Tibial nerve (tissue), 4 donors: Measurements from ENCODE around the gene RPS6KA2.

ENCODE experiments used
- CTCF ChIP-seq, 5 experiments: fragments of 200-600 bp in 3 of 5; fragments of 450-650 bp in 2 of 5; sonication (generic) in 3 of 5; IDR thresholded peaks; one replicate each; pipeline ENCODE4 v1.5.1; 2016 to 2019; ENCODE audit warnings: antibody characterized with exemption in 5 of 5, mild to moderate bottlenecking in 3 of 5, moderate library complexity in 2 of 5
- EP300 ChIP-seq, 2 donors: sonication (generic); formaldehyde crosslinking; IDR thresholded peaks; one replicate each; pipeline ENCODE4 v1.6.1; 2017; ENCODE audit warnings: antibody characterized with exemption in 2 of 2, mild to moderate bottlenecking in 1 of 2
- POLR2A ChIP-seq, 2 donors: fragments of 450-650 bp; IDR thresholded peaks; one replicate each; pipeline ENCODE4 v1.6.1; 2017; ENCODE audit warnings: antibody characterized with exemption in 2 of 2, mild to moderate bottlenecking in 2 of 2, moderate library complexity in 2 of 2

- no peak for TF ChIP-seq POLR2A (IDR thresholded peaks at IDR 0.05)
- TF ChIP-seq CTCF (IDR thresholded peaks at IDR 0.05): no peak
- TF ChIP-seq EP300 (IDR thresholded peaks at IDR 0.05): no peak
These were observed 167.1 kb downstream of the RPS6KA2 start for GRCh38 chr6:166459906-166460305.
